ENCODE data around the gene APOBEC3C. TPM values are rescaled to one million over a fixed set of nuclear protein-coding genes. Genes with fewer than 3 reads are reported as not detected.
"Not testable (repeated sequence)": the region's sequence is repeated elsewhere in the genome, so short reads cannot be mapped to it uniquely, and the experiment has no call there.

Gene APOBEC3C
- total RNA-seq, 1 donor from 2014 or later: 22.3 TPM

GRCh38 chr22:38971791-38972190 lies 42.3 kb upstream of the APOBEC3C start:
- DNase-seq (ENCODE audit: low spot score): no peak
- H3K27me3 Mint-ChIP-seq (ENCODE audit: low read depth): peaks cover 36% of the 10 kb centered on the region
- H3K36me3 Mint-ChIP-seq (ENCODE audit: low read depth): peaks cover 2% of the 10 kb centered on the region
- no peak overlapping the region for H3K27ac Mint-ChIP-seq (ENCODE audit: unreplicated experiment)
- no peak for TF ChIP-seq CTCF (IDR thresholded peaks at IDR 0.05)
- no peak overlapping the region for H3K4me3 Mint-ChIP-seq (ENCODE audit: unreplicated experiment)
- peaks cover 2% of the 10 kb centered on the region for H3K9me3 Mint-ChIP-seq (ENCODE audit: low read depth)
- no peaks in the 10 kb centered on the region for H3K4me1 Mint-ChIP-seq (ENCODE audit: low read depth)

GRCh38 chr22:38972558-38972957 lies 41.5 kb upstream of the APOBEC3C start:
- no peak overlapping the region for H3K27ac Mint-ChIP-seq (ENCODE audit: unreplicated experiment)
- no peaks in the 10 kb centered on the region for H3K4me1 Mint-ChIP-seq (ENCODE audit: low read depth)
- no peak overlapping the region for H3K4me3 Mint-ChIP-seq (ENCODE audit: unreplicated experiment)
- peaks cover 2% of the 10 kb centered on the region for H3K36me3 Mint-ChIP-seq (ENCODE audit: low read depth)
- TF ChIP-seq CTCF (IDR thresholded peaks at IDR 0.05): no peak
- peaks cover 5% of the 10 kb centered on the region for H3K9me3 Mint-ChIP-seq (ENCODE audit: low read depth)
- DNase-seq (ENCODE audit: low spot score): no peak
- H3K27me3 Mint-ChIP-seq (ENCODE audit: low read depth): peaks cover 33% of the 10 kb centered on the region

GRCh38 chr22:38973289-38974169 lies 40.5 kb upstream of the APOBEC3C start:
- Mint-ChIP-seq H3K4me1 (ENCODE audit: low read depth) (no peaks in the 10 kb centered on the region), H3K27me3 (ENCODE audit: low read depth) (peaks cover 31% of the 10 kb centered on the region), H3K36me3 (ENCODE audit: low read depth) (peaks cover 2% of the 10 kb centered on the region), H3K27ac (ENCODE audit: unreplicated experiment) (no peak overlapping the region), H3K4me3 (ENCODE audit: unreplicated experiment) (no peak overlapping the region), H3K9me3 (ENCODE audit: low read depth) (peaks cover 5% of the 10 kb centered on the region)
- peak; percentile 54 for DNase-seq (ENCODE audit: low spot score)
- TF ChIP-seq CTCF (IDR thresholded peaks at IDR 0.05): peak; percentile 83

GRCh38 chr22:38974170-38974825 lies 39.8 kb upstream of the APOBEC3C start:
- Mint-ChIP-seq H3K4me3 (ENCODE audit: unreplicated experiment) (no peak overlapping the region), H3K9me3 (ENCODE audit: low read depth) (peaks cover 5% of the 10 kb centered on the region), H3K27me3 (ENCODE audit: low read depth) (peaks cover 26% of the 10 kb centered on the region), H3K27ac (ENCODE audit: unreplicated experiment) (no peak overlapping the region), H3K36me3 (ENCODE audit: low read depth) (peaks cover 2% of the 10 kb centered on the region), H3K4me1 (ENCODE audit: low read depth) (no peaks in the 10 kb centered on the region)
- no peak for TF ChIP-seq CTCF (IDR thresholded peaks at IDR 0.05)
- peak; percentile 58 for DNase-seq (ENCODE audit: low spot score)

- DNase-seq (ENCODE audit: low spot score): no peak
- TF ChIP-seq CTCF (IDR thresholded peaks at IDR 0.05): no peak
- Mint-ChIP-seq H3K27me3 (ENCODE audit: low read depth) (peaks cover 23% of the 10 kb centered on the region), H3K9me3 (ENCODE audit: low read depth) (peaks cover 5% of the 10 kb centered on the region), H3K36me3 (ENCODE audit: low read depth) (peaks cover 2% of the 10 kb centered on the region), H3K4me1 (ENCODE audit: low read depth) (no peaks in the 10 kb centered on the region), H3K27ac (ENCODE audit: unreplicated experiment) (no peak overlapping the region), H3K4me3 (ENCODE audit: unreplicated experiment) (no peak overlapping the region)
Observed at GRCh38 chr22:38974826-38975175, 39.3 kb upstream of the APOBEC3C start.

- not testable (repeated sequence) for H3K9me3 Mint-ChIP-seq (ENCODE audit: low read depth); H3K36me3 Mint-ChIP-seq (ENCODE audit: low read depth); DNase-seq (ENCODE audit: low spot score); H3K27me3 Mint-ChIP-seq (ENCODE audit: low read depth); H3K27ac Mint-ChIP-seq (ENCODE audit: unreplicated experiment); H3K4me3 Mint-ChIP-seq (ENCODE audit: unreplicated experiment)
- peaks cover 11% of the 10 kb centered on the region for H3K4me1 Mint-ChIP-seq (ENCODE audit: low read depth)
Observed at GRCh38 chr22:38977289-38977688, 36.8 kb upstream of the APOBEC3C start.

GRCh38 chr22:38980587-38980986 lies 33.5 kb upstream of the APOBEC3C start:
- peaks cover 17% of the 10 kb centered on the region for H3K4me1 Mint-ChIP-seq (ENCODE audit: low read depth)
- H3K27me3 Mint-ChIP-seq (ENCODE audit: low read depth); H3K4me3 Mint-ChIP-seq (ENCODE audit: unreplicated experiment); H3K9me3 Mint-ChIP-seq (ENCODE audit: low read depth); H3K27ac Mint-ChIP-seq (ENCODE audit: unreplicated experiment); H3K36me3 Mint-ChIP-seq (ENCODE audit: low read depth): not testable (repeated sequence)
- DNase-seq (ENCODE audit: low spot score): peak; percentile 17

Measured in chondrocyte (in vitro differentiated cells).